Stimulated activated CD4-positive, alpha-beta T cell treated with anti-CD3 and anti-CD28 coated beads, Interleukin-1b, Interleukin-23, amount 100 ng/mL, for 24 hours (primary cell): ENCODE results near the gene TMEM63C.
"Not testable (repeated sequence)": the region's sequence is repeated elsewhere in the genome, so short reads cannot be mapped to it uniquely, and the experiment has no call there.

ENCODE experiments used
- DNase-seq, 4 experiments: peaks; one replicate each; pipeline ENCODE4 v3.0.0-alpha.2; 2020; ENCODE audit warnings: low read depth in 4 of 4, low spot score in 1 of 4

Gene TMEM63C

GRCh38 chr14:77276295-77276935 lies 94.8 kb downstream of the TMEM63C start:
- no peak for DNase-seq

- no peak for DNase-seq
Observed at GRCh38 chr14:77276959-77277358, 95.4 kb downstream of the TMEM63C start.

DNA sequence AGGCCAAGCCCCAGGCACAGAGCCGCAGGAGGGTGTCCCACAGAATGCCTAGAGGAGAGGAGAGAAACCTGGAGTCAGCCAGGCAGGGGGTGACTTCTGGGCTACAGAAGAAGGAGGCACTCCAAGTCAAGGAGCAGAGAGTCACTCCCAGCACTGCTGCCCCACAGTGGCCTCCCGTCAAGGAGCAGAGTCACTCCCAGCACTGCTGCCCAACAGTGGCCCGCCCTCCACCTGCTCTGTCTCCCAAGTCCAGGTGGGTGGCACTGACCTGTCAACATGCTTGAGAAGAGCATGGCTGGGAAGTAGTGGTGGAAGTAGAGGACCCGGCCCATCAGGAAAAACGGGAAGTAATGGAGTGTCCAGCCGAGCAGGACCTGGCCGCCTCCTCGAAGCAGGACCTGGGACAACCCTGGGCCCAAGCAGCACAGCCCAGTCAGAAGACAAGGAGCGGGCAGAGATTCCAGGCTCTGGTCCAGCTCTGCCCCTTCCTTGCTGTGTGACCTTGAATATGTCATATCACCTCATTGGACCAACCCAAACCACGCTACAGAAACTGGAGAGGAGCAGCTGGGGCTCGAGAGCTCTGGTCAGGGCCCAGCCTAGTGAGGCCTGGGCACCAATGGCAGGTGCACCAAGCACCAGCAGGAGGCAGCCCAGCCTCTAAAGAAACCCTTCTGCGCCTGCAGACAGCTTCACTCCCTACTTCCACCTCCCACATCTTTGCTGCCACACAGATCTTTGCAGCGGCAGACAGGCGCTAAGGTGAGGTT lies 97.0 kb downstream of the TMEM63C start:
- DNase-seq = no peak

- DNase-seq = no peak
Observed at GRCh38 chr14:77279719-77280118, 98.1 kb downstream of the TMEM63C start.

DNA sequence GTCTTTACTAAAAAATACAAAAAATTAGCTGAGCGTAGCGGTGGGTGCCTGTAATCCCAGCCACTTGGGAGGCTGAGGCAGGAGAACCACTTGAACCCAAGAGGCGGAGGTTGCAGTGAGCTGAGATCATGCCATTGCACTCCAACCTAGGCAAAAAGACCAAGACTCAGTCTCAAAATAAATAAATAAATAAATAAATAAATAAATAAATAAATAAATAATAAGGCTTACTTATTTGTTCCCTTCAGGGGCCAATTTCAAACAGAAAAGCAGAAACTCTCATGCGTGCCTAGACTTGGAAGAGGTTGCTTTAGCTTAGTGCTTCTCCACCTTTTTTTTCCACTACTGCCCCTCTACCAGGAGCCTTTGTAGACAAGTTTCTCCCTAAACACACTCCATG lies 99.3 kb downstream of the TMEM63C start:
- DNase-seq = not testable (repeated sequence)

- DNase-seq = no peak
Observed at GRCh38 chr14:77281852-77282410, 100.3 kb downstream of the TMEM63C start.

DNA sequence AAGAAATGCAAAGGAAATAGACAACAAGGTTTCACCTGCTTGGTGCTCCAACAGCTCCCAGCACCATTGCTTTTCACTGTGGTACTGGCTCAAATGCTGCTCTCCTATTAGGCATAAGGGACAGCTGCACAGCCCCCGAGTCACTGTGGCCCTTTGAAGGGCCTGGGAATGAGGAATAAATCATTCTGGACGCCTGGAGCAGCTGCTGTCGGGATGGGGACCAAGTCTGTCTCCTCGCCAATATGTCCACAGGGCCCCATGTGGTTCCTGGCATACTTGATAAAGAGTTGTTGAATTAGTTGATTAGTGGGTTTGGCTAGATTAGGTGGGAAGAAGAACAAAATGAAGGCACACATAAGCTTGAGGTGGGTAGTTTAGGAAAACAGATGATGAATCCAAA lies 102.5 kb downstream of the TMEM63C start:
- DNase-seq = no peak

DNA sequence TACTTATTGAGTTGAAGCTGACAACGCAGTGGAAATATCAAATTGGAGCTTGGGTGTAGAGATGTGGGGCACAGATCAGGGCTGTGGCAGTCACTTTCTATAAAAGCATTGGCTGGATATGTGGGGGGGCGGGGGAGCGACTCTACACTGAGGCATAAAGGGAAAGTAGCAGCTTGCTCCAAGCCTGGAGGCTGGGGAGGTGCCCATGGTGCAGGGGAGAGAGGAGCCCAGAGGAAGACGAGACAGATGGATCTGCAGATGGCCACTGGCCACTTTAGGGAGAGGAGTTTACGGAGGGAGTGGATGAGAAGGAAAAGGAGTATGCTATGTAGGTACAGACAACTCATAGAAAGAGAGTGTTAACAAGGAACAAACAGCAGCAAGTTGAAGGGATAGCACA lies 102.9 kb downstream of the TMEM63C start:
- no peak for DNase-seq

DNA sequence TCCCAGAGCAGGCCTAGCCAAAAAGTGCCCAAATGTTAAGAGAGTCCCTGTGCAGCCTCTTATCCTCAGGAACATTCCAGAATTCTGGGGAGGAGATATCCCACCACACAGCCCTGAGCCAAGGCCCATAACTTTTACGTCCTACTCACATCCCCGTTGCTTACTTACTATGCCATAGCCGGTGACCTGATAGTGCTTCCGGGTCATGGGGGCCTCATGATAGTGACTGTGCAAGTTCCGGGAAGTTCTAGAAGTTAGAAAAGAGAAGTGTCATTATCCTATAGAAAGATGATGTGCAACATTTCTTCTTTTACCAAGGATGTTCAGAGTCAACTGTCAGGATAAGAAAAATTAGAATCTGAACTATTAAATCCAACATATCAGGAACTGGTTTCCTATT lies 105.0 kb downstream of the TMEM63C start:
- no peak for DNase-seq

- no peak for DNase-seq
Observed at GRCh38 chr14:77290705-77291104, 109.1 kb downstream of the TMEM63C start.

DNA sequence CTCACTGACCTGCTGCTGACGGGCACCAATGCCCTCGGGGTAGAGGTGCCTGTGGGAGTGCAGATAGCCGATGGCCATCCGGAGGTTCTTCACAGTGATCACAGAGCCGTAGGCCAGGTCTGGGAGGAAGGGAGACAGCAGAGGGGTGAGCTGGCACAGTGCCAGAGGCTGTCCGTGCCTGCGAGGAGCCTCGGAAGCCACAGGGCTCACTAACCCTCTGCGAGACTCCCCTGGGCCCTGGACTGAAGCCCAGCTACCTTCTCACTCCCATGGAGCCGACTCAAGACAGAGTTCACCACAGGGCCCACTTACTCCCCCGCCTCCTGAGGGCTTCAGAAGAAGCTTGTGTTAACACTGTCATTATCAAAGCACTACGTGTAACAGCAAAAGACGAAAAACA lies 114.6 kb downstream of the TMEM63C start:
- DNase-seq = no peak

- DNase-seq = no peak
Observed at GRCh38 chr14:77296906-77297305, 115.3 kb downstream of the TMEM63C start.

GRCh38 chr14:77299771-77300170 lies 118.2 kb downstream of the TMEM63C start:
- no peak for DNase-seq

GRCh38 chr14:77301103-77301502 lies 119.5 kb downstream of the TMEM63C start:
- peak in 2 of 4 experiments; percentile 32 to 41 for DNase-seq

DNA sequence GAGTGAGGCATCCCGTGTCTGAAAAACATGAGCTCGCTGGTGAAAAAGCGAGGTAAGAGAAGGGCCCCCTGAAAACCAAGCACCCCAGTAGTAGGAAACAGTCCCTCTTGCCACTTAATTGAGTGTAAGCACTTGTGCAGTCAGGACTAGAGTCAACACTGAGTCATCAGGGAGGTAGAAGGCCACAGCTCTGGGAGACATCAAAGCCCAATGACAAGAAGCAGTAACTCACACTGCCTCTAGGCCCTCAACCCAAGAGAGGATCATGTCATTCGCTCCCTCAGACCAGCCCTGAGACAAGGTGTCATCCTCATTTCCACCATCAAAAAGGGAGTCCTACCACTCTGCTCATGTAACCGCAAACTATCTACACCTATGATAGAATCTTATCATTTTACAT lies 121.3 kb downstream of the TMEM63C start:
- peak in 1 of 4 experiments; percentile 34 for DNase-seq

- DNase-seq = peak in 1 of 4 experiments; percentile 21
Observed at GRCh38 chr14:77303417-77304156, 122.0 kb downstream of the TMEM63C start.

DNA sequence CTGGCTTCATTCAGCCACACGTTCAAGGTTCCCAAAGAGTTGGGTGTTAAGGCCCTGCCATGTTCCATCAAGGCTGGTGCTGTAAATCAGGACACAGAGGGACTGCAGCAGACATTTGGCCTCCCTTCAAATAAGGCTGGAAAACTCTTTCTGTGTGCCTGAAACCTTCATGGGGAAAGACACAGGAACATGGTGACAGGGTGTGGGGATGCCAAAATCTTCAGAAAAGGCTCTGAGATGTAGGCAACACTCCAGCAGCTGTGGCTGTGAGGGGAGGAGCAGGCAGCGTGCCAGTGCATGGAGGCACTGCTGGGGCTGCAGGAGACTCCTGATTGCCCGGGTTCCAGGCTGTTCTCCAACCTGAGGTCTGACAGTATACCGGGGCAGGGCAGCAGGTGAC lies 124.1 kb downstream of the TMEM63C start:
- no peak for DNase-seq

DNA sequence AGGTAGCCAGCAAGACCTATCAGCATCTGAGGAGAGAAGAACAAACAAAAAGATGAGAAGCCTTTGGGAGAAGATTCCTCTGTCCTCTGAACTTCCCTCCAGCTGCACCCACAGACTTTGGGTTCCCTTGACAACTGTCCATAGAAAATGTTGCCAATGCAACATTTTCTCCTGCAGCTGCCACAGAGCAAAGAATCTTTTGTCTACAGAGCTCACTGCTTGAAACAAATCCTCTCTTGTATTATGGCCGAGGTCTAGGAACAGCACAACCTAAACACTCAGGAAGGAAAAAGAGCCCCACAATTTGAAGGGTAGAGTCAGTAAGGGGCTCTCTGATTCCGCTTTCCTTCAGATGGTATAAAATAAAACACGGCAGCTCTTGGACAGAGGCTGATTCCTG lies 124.8 kb downstream of the TMEM63C start:
- DNase-seq = no peak

DNA sequence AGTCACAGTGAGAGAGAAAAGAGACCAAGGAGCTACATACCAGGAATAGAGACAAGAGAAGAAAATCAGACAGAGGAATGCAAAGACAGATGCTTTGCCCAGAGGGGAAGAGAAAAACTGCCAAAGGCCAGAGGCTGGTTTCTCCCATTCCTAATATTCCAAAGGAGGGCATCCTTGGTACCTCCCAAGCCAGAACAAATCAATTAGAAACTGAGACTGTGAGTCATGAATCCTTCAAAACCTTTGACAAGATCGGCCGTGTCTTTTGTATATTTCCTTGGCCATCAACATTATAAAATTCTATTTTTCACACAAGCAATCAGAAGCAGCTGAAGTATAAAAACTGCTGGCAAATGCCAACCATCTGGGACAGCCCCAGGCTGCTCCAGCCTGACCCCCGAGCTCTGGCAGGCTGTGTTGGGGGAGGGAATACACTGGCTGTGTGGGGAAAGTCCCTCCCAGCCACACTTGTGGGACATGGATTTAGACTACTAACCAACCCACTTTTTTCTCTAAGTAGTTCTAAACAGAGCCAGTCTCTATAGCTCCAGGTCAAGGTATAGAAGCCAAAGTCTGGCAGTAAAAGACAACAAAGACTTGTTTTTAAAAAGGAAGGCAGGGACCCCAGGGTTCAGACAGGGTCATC lies 125.4 kb downstream of the TMEM63C start:
- no peak for DNase-seq
